ENCODE results near the gene HMBS.
A peak's percentile ranks its signal among the peaks of the same experiment; 100 is the strongest.

Gene HMBS

DNA sequence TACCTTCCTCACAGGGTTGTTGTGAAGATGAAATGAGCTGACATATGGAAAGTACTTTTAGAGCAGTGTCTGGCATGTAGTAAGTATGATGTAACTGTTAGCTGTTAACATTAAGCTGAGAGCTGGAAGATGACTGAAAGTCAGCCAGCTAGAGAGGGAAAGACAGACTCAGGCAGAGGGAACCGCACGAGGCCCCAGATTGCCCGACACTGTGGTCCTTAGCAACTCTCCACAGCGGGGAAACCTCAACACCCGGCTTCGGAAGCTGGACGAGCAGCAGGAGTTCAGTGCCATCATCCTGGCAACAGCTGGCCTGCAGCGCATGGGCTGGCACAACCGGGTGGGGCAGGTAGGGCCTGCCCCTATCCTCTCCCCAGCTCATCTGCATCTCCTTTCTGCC lies 6.5 kb downstream of the HMBS start (continued):
- TF ChIP-seq, protein P1, sequence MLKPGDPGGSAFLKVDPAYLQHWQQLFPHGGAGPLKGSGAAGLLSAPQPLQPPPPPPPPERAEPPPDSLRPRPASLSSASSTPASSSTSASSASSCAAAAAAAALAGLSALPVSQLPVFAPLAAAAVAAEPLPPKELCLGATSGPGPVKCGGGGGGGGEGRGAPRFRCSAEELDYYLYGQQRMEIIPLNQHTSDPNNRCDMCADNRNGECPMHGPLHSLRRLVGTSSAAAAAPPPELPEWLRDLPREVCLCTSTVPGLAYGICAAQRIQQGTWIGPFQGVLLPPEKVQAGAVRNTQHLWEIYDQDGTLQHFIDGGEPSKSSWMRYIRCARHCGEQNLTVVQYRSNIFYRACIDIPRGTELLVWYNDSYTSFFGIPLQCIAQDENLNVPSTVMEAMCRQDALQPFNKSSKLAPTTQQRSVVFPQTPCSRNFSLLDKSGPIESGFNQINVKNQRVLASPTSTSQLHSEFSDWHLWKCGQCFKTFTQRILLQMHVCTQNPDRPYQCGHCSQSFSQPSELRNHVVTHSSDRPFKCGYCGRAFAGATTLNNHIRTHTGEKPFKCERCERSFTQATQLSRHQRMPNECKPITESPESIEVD (tag by site-specific recombination; IDR thresholded peaks at IDR 0.05) = 0 out of 2 replicates have a peak, but pooled peaks have one; percentile 7
- TF ChIP-seq ZNF521 (tag by site-specific recombination; IDR thresholded peaks at IDR 0.05) (no peak), ZNF555 (tag by site-specific recombination; conservative IDR thresholded peaks at IDR 0.05) (no peak), ZNF221 (tag by site-specific recombination; IDR thresholded peaks at IDR 0.05; ENCODE audit: borderline replicate concordance) (no peak), ZNF24 (tag by site-specific recombination; IDR thresholded peaks at IDR 0.05) (0 out of 2 replicates have a peak, but pooled peaks have one; percentile 18)

DNA sequence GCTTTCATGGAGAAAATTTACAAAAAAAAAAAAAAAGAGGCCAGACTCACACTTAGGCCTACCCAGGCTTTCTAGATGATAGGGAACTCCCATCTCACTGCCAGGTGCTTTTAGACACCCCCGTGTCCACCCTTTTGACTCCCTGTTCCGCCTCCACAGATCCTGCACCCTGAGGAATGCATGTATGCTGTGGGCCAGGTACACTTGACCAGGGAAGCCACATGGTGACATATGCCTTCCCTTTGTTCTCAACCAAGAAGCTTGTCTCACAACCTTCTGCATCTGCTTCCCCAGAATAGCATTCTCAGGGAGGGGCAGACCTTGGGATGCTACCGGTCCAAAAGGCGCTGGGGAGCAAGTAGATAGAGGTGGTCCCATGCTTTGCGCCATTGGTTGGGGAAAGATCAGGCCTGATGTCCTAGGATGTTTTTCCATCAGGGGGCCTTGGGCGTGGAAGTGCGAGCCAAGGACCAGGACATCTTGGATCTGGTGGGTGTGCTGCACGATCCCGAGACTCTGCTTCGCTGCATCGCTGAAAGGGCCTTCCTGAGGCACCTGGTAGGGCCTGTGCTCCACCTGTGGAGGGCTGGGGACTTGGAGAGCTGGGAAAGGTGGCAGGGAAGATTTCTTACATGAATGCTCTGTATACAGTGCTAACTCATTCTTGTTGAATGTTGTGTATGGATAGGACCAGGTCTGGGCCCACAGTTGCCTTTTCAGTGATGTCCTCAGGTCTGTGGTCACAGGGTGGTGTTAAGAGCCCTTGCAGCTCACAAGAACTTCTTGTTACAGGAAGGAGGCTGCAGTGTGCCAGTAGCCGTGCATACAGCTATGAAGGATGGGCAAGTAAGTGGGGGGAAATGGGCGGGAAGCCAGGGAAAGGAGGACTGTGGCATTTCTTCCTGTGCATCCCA lies 7.5 kb downstream of the HMBS start:
- ChIA-PET CTCF (interaction anchor here (0.6 to 0.8 kb wide), 3 partner anchors 104 to 369 kb away, joined by 3 to 4 read pairs (median 3); no protein-coding TSS in a partner anchor), POLR2A (interaction anchor here (0.5 to 2.8 kb wide), 13 partner anchors 8 to 411 kb away, joined by 3 to 20 read pairs (median 4); partner anchors contain the start of genes C2CD2L, DPAGT1, HMBS and MCAM)
- Histone ChIP-seq H3K4me3 (ENCODE audit: low read depth, low read length) (peak overlapping the region; percentile 98), H3K27ac (ENCODE audit: extremely low read depth, low read depth, low read length) (peak overlapping the region; percentile 82), H3K9me3 (ENCODE audit: control insufficient read depth, insufficient read depth, low read depth, low read length) (no peaks in the 10 kb centered on the region), H3K36me3 (ENCODE audit: control insufficient read depth in 2 of 2, insufficient read depth in 1 of 2, low read length in 2 of 2) (peaks cover 0 to 73% of the 10 kb centered on the region in 2 experiments; a peak in 1 of 3 replicates), H3K4me1 (ENCODE audit: control insufficient read depth, insufficient read depth, low read length) (no peaks in the 10 kb centered on the region)
- TF ChIP-seq, protein P2, sequence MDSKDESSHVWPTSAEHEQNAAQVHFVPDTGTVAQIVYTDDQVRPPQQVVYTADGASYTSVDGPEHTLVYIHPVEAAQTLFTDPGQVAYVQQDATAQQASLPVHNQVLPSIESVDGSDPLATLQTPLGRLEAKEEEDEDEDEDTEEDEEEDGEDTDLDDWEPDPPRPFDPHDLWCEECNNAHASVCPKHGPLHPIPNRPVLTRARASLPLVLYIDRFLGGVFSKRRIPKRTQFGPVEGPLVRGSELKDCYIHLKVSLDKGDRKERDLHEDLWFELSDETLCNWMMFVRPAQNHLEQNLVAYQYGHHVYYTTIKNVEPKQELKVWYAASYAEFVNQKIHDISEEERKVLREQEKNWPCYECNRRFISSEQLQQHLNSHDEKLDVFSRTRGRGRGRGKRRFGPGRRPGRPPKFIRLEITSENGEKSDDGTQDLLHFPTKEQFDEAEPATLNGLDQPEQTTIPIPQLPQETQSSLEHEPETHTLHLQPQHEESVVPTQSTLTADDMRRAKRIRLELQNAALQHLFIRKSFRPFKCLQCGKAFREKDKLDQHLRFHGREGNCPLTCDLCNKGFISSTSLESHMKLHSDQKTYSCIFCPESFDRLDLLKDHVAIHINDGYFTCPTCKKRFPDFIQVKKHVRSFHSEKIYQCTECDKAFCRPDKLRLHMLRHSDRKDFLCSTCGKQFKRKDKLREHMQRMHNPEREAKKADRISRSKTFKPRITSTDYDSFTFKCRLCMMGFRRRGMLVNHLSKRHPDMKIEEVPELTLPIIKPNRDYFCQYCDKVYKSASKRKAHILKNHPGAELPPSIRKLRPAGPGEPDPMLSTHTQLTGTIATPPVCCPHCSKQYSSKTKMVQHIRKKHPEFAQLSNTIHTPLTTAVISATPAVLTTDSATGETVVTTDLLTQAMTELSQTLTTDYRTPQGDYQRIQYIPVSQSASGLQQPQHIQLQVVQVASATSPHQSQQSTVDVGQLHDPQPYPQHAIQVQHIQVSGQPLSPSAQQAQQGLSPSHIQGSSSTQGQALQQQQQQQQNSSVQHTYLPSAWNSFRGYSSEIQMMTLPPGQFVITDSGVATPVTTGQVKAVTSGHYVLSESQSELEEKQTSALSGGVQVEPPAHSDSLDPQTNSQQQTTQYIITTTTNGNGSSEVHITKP (tag by site-specific recombination; IDR thresholded peaks at IDR 0.05) = peak; percentile 54
- TF ChIP-seq ZNF610 (tag by site-specific recombination; IDR thresholded peaks at IDR 0.05; ENCODE audit: borderline replicate concordance) (no peak), EGR2 (tag by site-specific recombination; IDR thresholded peaks at IDR 0.05; ENCODE audit: low read depth) (peak; percentile 27; the same call in 1 of the 2 replicates), SCRT1 (tag by site-specific recombination; IDR thresholded peaks at IDR 0.05; ENCODE audit: borderline replicate concordance) (peak; percentile 79; the same call in 1 of the 2 replicates), IKZF3 (tag by site-specific recombination; IDR thresholded peaks at IDR 0.05) (0 out of 2 replicates have a peak, but pooled peaks have one; percentile 31), ZNF600 (tag by site-specific recombination; IDR thresholded peaks at IDR 0.05) (peak; percentile 64), ZNF501 (tag by site-specific recombination; IDR thresholded peaks at IDR 0.05) (0 out of 2 replicates have a peak, but pooled peaks have one; percentile 11), ZNF670 (tag by site-specific recombination; IDR thresholded peaks at IDR 0.05; ENCODE audit: low read depth) (no peak), ZBTB17 (tag by site-specific recombination; IDR thresholded peaks at IDR 0.05) (0 out of 2 replicates have a peak, but pooled peaks have one; percentile 60), OSR2 (tag by site-specific recombination; IDR thresholded peaks at IDR 0.05) (peak; percentile 52), ZFP69B (tag by site-specific recombination; IDR thresholded peaks at IDR 0.05) (peak; percentile 79), KLF8 (tag by site-specific recombination; IDR thresholded peaks at IDR 0.05) (0 out of 2 replicates have a peak, but pooled peaks have one; percentile 9), SCRT2 (tag by site-specific recombination; IDR thresholded peaks at IDR 0.05) (peak; percentile 74), ZNF677 (tag by site-specific recombination; IDR thresholded peaks at IDR 0.05) (no peak), ZXDB (tag by site-specific recombination; IDR thresholded peaks at IDR 0.05) (no peak), ZNF239 (tag by site-specific recombination; IDR thresholded peaks at IDR 0.05) (no peak), ZFHX2 (tag by site-specific recombination; conservative IDR thresholded peaks at IDR 0.05) (peak; percentile 41; the same call in 1 of the 2 replicates)
- TF ChIP-seq, protein P3, sequence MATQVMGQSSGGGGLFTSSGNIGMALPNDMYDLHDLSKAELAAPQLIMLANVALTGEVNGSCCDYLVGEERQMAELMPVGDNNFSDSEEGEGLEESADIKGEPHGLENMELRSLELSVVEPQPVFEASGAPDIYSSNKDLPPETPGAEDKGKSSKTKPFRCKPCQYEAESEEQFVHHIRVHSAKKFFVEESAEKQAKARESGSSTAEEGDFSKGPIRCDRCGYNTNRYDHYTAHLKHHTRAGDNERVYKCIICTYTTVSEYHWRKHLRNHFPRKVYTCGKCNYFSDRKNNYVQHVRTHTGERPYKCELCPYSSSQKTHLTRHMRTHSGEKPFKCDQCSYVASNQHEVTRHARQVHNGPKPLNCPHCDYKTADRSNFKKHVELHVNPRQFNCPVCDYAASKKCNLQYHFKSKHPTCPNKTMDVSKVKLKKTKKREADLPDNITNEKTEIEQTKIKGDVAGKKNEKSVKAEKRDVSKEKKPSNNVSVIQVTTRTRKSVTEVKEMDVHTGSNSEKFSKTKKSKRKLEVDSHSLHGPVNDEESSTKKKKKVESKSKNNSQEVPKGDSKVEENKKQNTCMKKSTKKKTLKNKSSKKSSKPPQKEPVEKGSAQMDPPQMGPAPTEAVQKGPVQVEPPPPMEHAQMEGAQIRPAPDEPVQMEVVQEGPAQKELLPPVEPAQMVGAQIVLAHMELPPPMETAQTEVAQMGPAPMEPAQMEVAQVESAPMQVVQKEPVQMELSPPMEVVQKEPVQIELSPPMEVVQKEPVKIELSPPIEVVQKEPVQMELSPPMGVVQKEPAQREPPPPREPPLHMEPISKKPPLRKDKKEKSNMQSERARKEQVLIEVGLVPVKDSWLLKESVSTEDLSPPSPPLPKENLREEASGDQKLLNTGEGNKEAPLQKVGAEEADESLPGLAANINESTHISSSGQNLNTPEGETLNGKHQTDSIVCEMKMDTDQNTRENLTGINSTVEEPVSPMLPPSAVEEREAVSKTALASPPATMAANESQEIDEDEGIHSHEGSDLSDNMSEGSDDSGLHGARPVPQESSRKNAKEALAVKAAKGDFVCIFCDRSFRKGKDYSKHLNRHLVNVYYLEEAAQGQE (tag by site-specific recombination; IDR thresholded peaks at IDR 0.05) = no peak
- TF ChIP-seq, protein P4, sequence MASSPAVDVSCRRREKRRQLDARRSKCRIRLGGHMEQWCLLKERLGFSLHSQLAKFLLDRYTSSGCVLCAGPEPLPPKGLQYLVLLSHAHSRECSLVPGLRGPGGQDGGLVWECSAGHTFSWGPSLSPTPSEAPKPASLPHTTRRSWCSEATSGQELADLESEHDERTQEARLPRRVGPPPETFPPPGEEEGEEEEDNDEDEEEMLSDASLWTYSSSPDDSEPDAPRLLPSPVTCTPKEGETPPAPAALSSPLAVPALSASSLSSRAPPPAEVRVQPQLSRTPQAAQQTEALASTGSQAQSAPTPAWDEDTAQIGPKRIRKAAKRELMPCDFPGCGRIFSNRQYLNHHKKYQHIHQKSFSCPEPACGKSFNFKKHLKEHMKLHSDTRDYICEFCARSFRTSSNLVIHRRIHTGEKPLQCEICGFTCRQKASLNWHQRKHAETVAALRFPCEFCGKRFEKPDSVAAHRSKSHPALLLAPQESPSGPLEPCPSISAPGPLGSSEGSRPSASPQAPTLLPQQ (tag by site-specific recombination; IDR thresholded peaks at IDR 0.05) = peak; percentile 73

Data from HEK293 (cell line).